ENCODE data around the gene SECTM1.

DNA sequence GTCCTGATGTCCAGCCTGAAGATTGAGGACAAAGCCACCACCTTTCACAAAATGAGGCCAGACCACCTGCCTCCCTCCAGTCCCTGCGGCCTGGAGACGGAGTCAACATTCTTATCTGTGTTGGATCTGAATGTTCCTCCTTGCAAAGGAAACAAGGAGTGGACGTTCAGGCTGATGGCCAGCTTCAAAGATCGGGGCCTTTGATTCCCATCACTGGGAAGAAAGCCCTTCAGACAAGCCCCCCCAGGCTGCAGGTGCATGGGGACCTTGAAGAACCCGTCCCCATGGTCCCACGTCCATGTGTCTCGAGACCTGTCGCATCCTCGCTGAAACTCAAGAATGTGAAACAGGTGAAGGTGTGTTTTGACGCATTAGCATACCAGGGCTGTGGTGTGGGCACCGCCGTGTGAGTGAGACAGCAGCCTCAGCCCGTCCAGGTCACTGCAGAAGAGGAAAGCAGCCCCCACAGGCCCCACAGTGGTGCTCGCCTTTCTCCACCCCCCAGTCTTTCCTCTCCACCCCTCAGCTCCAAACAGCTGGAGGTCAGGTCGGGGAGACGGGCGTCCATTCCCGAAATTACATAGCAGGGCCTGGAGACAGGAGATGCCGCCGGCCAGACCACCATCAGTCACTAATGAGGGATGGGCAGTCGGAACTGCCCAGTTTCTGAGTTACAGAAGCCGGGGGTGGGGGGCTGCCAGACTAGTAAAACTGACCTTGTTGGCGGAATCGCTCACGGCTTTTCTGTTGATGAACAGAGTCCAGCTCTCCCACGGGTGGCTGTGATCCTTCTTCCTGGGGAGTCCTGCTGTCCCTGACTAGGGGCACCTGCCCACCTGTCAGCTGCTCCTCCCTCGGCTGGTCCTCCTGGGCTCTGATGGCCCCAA is 59.2 kb downstream of the SECTM1 start:
- TF ChIP-seq, protein P1, sequence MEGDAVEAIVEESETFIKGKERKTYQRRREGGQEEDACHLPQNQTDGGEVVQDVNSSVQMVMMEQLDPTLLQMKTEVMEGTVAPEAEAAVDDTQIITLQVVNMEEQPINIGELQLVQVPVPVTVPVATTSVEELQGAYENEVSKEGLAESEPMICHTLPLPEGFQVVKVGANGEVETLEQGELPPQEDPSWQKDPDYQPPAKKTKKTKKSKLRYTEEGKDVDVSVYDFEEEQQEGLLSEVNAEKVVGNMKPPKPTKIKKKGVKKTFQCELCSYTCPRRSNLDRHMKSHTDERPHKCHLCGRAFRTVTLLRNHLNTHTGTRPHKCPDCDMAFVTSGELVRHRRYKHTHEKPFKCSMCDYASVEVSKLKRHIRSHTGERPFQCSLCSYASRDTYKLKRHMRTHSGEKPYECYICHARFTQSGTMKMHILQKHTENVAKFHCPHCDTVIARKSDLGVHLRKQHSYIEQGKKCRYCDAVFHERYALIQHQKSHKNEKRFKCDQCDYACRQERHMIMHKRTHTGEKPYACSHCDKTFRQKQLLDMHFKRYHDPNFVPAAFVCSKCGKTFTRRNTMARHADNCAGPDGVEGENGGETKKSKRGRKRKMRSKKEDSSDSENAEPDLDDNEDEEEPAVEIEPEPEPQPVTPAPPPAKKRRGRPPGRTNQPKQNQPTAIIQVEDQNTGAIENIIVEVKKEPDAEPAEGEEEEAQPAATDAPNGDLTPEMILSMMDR (IDR thresholded peaks at IDR 0.05), result no peak
- TF ChIP-seq POLR2A (IDR thresholded peaks at IDR 0.05), result no peak

Data from right lobe of liver (tissue), 4 donors.